Suprapubic skin (tissue), 4 donors: Measurements from ENCODE around the gene LCAT.

Experiments used
- CTCF ChIP-seq, 2 donors: fragments of 200-600 bp in 1 of 2; fragments of 450-650 bp in 1 of 2; sonication (generic) in 1 of 2; IDR thresholded peaks; one replicate each; pipeline ENCODE4 v1.5.1; 2016 to 2019; ENCODE audit warnings: antibody characterized with exemption in 2 of 2, mild to moderate bottlenecking in 1 of 2, moderate library complexity in 1 of 2
- EP300 ChIP-seq: sonication (generic); formaldehyde crosslinking; IDR thresholded peaks from one replicate; pipeline ENCODE4 v1.6.1; 2017; ENCODE audit warnings: antibody characterized with exemption
- POLR2A ChIP-seq, 2 donors: fragments of 450-650 bp; IDR thresholded peaks; one replicate each; pipeline ENCODE4 v1.6.1; 2017; ENCODE audit warnings: antibody characterized with exemption in 2 of 2, mild to moderate bottlenecking in 2 of 2, moderate library complexity in 2 of 2
- POLR2AphosphoS5 ChIP-seq, 3 donors: sonication (generic); formaldehyde crosslinking; IDR thresholded peaks; one replicate each; pipeline ENCODE4 v1.6.1; 2017; ENCODE audit warnings: antibody characterized with exemption in 3 of 3

DNA sequence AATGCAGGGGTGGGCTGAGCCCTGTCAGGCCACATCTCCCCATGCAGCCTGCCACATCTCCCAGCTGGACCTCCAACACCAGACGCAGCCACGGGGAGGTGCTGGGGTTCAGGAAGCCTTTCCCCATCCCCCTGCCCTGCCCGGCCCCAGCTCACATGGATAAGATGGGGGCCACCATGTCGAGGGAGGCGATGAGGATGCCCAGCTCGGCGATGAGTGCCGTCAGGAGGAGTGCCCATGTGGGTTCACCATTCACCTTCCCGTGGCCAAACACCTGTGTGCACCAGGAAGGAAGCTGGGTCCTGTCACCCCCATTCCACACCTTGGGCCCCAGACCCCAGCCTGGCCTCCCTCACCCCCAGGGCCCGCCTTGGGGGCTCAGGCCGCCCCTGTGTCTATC is 5.7 kb upstream of the LCAT start:
- TF ChIP-seq POLR2A (IDR thresholded peaks at IDR 0.05) (no peak), CTCF (IDR thresholded peaks at IDR 0.05) (no peak), POLR2AphosphoS5 (IDR thresholded peaks at IDR 0.05) (no peak), EP300 (no peak)
